Myometrial cell (primary cell): ENCODE measurements around the gene XRCC1. TPM values are rescaled to one million over a fixed set of nuclear protein-coding genes. Genes with fewer than 3 reads are reported as not detected.

ENCODE experiments used
- total RNA-seq: library from RNA; depleted of rRNA; stranded (reverse); fragments of >200 nt; gene quantifications from 2 replicates; pipeline ENCODE4 v1.2.3, GENCODE V29; 2015

Gene XRCC1, protein sequence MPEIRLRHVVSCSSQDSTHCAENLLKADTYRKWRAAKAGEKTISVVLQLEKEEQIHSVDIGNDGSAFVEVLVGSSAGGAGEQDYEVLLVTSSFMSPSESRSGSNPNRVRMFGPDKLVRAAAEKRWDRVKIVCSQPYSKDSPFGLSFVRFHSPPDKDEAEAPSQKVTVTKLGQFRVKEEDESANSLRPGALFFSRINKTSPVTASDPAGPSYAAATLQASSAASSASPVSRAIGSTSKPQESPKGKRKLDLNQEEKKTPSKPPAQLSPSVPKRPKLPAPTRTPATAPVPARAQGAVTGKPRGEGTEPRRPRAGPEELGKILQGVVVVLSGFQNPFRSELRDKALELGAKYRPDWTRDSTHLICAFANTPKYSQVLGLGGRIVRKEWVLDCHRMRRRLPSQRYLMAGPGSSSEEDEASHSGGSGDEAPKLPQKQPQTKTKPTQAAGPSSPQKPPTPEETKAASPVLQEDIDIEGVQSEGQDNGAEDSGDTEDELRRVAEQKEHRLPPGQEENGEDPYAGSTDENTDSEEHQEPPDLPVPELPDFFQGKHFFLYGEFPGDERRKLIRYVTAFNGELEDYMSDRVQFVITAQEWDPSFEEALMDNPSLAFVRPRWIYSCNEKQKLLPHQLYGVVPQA
- total RNA-seq: 42.4 and 50.7 TPM in 2 replicates

DNA sequence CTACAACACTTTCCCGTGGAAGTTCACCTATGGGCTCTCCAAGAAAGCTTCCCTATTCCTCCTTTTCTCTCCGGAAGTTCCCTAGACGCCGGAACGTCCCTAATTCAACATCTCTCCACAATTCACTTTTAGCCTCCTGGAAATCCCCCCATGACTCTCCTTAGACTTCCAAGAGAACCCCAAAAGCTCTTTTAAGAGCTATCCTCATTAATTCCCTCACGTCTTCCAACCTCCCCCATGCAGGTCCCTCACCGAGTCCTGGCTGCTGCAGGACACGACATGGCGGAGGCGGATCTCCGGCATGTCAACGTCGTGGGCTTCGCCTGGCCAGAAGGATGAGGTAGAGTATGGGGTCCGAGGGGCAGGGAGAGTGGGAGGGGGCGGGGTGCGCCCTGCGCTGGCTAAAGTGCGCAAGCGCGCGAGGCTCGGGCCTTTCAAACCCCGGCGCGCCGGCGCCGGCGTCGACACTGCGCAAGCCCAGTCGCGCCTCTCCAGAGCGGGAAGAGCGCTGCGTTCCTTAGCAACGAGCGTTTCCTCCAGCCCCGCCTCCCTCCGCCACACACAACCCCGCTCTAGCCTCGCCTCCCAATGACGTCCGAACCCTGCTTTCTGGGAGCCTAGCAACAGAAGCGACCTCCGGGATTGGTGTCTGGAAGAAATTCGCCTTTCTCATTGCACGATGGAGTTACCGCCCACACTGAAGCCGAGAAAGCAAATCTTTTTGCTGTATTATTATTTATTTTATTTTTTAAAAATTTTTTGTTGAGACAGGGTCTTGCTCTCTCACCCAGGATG is at the start of gene XRCC1, which contains the start of gene PINLYP:
Gene XRCC1, minus strand, starts transcription at position 372 of the 795 bp plus-strand sequence. Its CDS starts 69 bp downstream, at position 303.
Gene PINLYP, plus strand, starts transcription at position 646 of the 795 bp plus-strand sequence. CDS start 1,391 bp downstream, outside the sequence.

DNA sequence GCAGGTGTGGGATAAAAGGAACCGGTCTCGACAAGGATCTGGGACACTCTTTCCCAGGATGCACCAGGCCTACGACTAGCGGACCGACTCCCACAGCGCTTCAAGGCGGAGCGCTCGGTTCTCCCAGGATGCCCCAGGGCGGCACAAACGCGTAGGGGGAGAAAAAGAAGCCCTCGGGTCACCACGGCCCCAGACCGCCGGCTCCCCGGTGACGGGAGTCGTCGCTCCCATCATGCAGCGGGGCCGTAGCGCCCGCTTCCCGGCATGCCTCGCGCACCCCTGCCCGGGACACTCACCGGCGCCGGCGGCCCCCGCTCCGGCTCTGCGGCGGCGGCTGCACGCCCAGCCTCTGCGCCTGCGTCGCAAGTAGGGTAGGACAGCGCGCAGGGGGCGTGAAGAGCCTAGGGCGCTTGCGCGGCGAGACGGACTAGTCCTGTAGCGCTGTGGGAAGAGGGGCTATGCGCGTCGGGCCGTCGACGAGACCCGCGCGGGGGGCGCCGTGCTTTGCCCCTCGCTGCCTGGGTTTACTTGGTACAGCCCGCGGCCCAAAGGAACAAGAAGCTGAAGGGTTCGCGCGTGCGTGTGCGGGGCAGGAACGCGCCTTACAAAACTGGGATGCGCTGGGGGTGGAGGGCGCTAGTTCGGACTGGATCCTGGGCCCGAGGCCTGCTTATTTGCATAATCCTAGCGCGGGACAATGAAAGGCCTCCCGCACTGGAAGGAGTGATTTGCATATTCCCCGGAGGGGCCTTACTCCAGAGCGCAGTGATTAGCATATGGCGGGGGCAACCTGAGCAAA is 44.1 kb upstream of the XRCC1 start, which contains the start of gene ZNF428:
Gene ZNF428, minus strand, starts transcription at position 368 of the 799 bp plus-strand sequence. CDS start 5,325 bp downstream, outside the sequence.

DNA sequence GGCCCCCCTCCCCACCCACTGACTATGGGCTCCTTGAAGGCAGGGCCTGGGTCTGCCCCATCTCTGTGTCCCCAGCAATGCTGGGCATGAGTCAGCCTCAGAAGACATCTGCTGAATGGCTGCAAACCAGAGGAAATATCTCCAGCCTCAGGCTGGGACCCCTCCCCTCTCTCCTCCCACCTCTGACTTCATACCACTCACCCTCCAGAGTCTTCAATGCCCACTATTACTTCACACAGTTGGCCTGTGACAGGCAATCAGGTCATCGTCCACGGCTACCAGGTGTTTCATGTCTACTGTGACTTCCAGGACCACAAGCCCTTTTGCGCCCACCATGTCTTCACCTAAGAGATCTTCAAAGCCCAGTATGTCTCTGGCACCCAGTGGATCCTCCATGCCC is 36.5 kb upstream of the XRCC1 start, which contains the start of gene SRRM5:
Gene SRRM5, plus strand, starts transcription at position 301 of the 400 bp plus-strand sequence. Its CDS starts 34 bp downstream, at position 335.

DNA sequence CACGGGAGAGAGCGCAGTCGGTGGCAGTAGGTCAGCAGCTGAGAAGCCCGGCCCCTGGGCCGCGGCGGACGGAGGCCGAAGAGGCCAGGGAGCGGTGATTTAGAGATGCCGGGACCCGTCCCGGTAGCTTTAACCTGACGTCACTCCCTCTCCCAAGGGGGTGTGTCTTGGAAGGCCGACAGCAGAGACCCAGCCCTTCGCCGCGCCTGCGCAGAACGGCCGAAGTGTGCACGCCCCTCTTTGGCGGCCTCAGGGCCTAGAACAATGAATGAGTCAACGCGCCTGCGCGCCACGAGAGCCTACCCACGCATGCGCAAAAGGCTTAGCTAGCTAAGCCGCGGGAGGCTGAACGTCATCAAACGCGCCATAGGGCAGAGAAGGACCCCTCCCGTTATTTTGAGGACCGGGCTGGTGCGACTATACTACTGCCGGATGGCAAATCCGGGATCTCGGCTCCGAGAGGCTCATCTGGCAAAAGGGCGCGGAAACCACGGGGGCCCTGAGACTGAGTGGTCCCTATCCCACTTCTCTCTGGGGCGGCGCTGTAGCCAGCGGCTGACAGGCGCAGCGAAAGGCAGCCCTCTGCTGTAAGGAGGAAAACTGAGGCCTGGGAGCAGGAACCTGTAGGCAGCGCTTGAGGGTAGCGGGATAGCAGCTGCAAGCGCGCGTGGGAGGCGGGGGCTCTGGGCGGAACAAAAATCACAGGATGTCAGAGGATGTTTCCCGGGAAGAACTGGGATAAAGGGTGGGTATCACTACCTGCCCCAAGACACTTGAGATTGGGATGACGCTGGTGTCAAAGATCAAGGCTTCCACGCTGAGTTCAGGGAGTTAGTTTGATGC is 20.9 kb upstream of the XRCC1 start, which contains the start of the genes IRGQ and ZNF576:
Gene IRGQ, minus strand, starts transcription at position 136 of the 843 bp plus-strand sequence. CDS start 796 bp downstream, outside the sequence.
Gene ZNF576, plus strand, starts transcription at position 597 of the 843 bp plus-strand sequence. CDS start 514 bp downstream, outside the sequence.

DNA sequence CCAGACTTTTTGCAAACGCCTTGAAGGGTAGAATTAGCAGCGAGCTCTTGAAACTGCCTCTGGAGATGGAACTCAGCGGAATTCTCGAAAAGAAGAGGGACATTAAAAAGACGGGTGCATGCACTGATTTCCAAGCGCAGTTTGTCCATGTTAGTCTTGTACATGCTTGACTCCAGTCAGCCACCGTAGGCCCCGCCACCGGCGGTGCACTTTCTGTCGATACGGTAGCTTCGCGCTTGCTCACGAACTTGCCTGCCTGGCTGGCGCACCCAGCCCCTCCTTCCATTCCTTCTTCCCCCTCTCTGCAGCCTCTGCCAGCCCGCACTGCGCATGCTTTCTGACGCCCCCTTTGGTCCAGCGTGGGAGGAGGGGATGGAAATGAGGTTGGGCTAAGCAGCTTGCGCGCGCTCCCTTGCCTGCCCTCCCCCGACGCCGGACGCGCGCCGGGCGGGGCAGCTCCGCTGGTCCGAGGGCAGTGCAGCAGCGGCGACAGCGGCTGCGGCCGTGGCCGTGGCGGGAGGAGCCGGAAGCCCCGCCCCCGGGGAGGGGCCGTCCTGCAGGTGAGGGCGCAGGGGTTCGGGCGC is 42.3 kb downstream of the XRCC1 start, which contains the start of gene ZNF575:
Gene ZNF575, plus strand, starts transcription at position 227 of the 584 bp plus-strand sequence. CDS start 1,235 bp downstream, outside the sequence.

DNA sequence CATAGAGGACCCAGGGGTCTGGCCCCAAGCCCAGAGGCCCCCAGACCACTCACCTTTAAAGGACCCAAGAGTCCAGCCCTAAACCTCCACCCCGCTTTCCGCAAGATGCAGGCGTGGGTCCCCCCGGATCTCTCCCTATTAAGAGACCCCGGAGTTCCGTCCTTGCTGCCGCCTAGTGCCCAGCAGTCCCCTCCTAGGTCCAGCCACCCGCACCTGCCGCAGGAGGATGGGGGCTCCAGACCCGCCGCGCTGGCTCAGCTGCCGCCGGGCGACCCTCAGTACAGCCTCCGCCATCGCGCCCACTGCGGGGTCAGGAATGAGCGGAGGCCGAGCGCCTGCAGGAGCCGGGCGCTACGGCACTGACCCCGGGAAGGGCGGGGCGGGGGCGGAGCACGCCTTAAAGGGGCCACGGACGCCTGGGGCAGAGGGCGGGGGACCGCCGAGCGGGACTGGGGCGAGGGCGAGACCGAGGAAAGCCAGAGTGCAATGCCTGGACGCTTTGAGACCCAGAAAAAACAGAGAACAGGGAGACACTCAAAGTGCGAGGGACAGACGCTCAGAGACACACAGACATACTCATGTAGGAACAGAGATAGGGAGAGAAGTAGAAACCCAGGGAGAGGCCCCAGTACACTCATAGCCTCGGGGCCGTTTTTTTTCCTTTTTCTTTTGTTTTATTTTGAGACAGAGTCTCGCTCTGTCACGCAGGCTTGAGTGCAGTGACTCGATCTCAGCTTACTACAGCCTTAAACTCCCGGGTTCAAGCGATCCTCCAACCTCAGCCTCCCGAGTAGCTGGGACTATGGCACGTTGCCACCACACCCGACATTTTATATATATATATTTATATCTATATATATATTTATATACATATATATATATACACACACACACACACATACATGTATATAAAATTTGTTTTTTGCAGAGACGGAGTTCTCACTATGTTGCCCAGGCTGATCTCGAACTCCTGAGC is 48.2 kb downstream of the XRCC1 start, which contains the start of gene ETHE1:
Gene ETHE1, minus strand, starts transcription at position 318 of the 976 bp plus-strand sequence. Its CDS starts 24 bp downstream, at position 294.

DNA sequence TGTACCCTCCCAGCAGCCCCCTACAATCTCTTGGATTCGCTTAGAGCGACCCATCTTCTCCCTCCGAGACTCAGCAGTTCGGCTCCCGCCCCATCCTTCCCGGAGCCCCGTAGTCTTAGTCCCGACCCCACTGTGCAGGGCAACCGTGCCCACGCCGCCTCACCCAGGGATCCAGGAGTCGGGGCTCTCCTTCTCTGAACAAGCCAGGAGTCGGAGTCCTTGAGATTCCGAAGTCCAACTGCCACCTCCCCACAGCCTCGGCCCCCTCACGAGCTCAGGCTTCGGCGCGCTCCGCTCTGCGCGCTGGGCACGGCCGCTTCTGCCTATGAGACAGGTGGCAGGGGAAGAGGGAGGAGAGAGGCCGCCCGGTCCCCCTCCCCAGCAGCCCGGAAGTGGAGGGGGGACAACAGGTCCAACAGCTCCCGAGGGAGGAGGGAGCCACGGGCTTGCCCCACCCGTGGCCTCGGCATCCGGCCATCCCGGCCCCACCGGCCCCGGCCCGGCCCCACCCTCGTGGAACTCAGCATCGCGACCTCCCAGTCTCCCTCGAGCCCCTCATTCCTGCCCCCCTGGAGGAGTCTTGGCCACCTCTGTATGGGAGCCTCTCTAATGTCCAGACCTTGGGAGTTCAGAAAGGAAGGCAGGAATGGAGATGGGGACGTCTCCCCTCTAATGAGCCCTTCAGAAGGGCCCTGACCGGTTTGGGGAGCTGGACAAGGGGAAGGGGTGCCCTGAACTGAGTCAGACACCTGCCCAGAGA is 70.7 kb downstream of the XRCC1 start, which contains the start of gene PHLDB3:
Gene PHLDB3, minus strand, starts transcription at position 321 of the 760 bp plus-strand sequence. CDS start 628 bp downstream, outside the sequence.

Other genes with a start within 250 kb of the XRCC1 start
- gene CD177, start 221.8 kb downstream of the XRCC1 start, total RNA-seq: 0.29 TPM in 1 of 2 replicates, not detected in the other
- not detected in 2 replicates for gene TEX101, start 160.6 kb downstream of the XRCC1 start, total RNA-seq
- 0.18 TPM in 1 of 2 replicates, not detected in the other for gene LYPD3, start 109.9 kb downstream of the XRCC1 start, total RNA-seq
- 4.0 and 15.2 TPM in 2 replicates for gene PHLDB3, start 70.8 kb downstream of the XRCC1 start, total RNA-seq
- 74.8 and 85.9 TPM in 2 replicates for gene ETHE1, start 48.3 kb downstream of the XRCC1 start, total RNA-seq
- gene ZNF575, start 42.3 kb downstream of the XRCC1 start, total RNA-seq: not detected in 2 replicates
- 11.3 and 19.6 TPM in 2 replicates for gene PINLYP, start 274 bp upstream of the XRCC1 start, total RNA-seq
- 5.2 and 7.4 TPM in 2 replicates for gene IRGQ, start 20.6 kb upstream of the XRCC1 start, total RNA-seq
- gene ZNF576, start 21.1 kb upstream of the XRCC1 start, total RNA-seq: 9.6 and 14.1 TPM in 2 replicates
- not detected in 2 replicates for gene SRRM5, start 36.6 kb upstream of the XRCC1 start, total RNA-seq
- gene ZNF428, start 44.1 kb upstream of the XRCC1 start, total RNA-seq: 27.7 and 40.1 TPM in 2 replicates
- 2.6 and 3.5 TPM in 2 replicates for gene CADM4, start 64.3 kb upstream of the XRCC1 start, total RNA-seq
- gene PLAUR, start 94.6 kb upstream of the XRCC1 start, total RNA-seq: 125 and 126 TPM in 2 replicates
- gene IRGC, start 140.5 kb upstream of the XRCC1 start, total RNA-seq: not detected in 2 replicates
- gene SMG9, start 179.4 kb upstream of the XRCC1 start, total RNA-seq: 10.6 and 12.4 TPM in 2 replicates
- gene KCNN4, start 205.4 kb upstream of the XRCC1 start, total RNA-seq: 0.89 and 1.7 TPM in 2 replicates
- not detected in 2 replicates for gene LYPD5, start 226.9 kb upstream of the XRCC1 start, total RNA-seq